ENCODE data around the gene ATG13. TPM values are rescaled to one million over a fixed set of nuclear protein-coding genes. Genes with fewer than 3 reads are reported as not detected.

ATG13 gene
- polyA plus RNA-seq (2012; rRNA removed): 39.4 and 52.8 TPM in 2 replicates
- 28.1 and 34.1 TPM in 2 replicates for polyA plus RNA-seq (2012; cell fraction: cytosol; rRNA removed)
- 65.1 and 87.3 TPM in 2 replicates for polyA plus RNA-seq (2012; cell fraction: nucleus; rRNA removed)

DNA sequence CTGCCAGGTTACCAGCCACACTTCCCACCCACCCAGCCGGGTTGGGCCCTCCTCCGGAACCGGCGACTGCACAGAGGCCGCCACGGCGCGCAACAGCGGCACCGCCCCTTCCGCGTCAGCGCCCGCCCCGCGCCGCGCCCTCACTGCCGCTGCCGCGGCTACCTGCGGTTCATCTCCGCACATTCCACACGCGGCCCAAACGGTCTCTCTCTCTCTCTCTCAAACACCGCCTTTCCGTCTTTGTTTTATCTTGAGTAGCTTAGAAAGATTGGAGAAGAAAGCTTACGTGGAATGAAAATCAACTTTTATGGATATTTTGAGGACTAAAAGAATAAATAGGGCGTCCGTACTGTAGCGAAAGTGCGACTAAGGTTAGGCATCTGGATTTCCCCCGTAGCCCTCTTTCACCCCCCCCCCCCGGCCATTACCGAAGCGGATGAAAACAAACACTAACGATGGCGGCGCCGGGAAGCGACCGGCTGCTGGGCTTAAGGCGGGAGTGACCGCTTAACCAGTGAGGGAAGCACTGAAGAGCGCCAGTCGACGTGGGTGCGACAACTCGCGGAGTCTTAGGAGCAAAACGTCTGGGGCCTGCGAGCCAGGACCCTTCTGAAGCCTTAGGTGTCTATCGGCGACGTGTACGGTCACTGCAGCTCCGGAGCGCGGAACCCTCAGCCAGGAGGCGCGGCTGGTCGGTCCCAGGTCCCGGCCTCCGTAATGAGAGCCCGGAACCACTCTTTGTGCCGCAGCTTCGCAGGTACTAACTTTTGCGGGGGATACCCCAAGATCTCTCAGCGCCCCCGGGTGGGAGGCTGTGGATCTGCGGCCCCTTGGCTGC lies at the start of gene ATG13, which contains the start of gene HARBI1:
ATG13 (plus strand) TSS at position 420 of the 838 bp plus-strand sequence. CDS start 26,739 bp downstream, outside the sequence.
HARBI1 (minus strand) TSS at position 94 of the 838 bp plus-strand sequence. CDS start 990 bp downstream, outside the sequence.
- ChIA-PET CTCF (interaction anchor here (0.6 to 4.0 kb wide), 25 partner anchors 10 to 234 kb away, joined by 3 to 18 read pairs (median 5); partner anchors contain the start of gene AMBRA1), POLR2A (interaction anchor here (1.2 kb wide), 1 partner anchor 23 kb away, joined by 4 read pairs; the partner anchor contains the start of gene AMBRA1)
- Histone ChIP-seq H3K27me3 (ENCODE audit: insufficient read depth) (no peaks in the 10 kb centered on the region), H3K36me3 (replicated peaks in 1 of 2; ENCODE audit: control insufficient read depth in 1 of 2, insufficient read depth in 2 of 2, low read length in 1 of 2) (peaks cover 5 to 12% of the 10 kb centered on the region in 2 experiments), H3K4me2 (peak within 1 kb of the TSS; percentile 84), H3K9me2 (no peaks in the 10 kb centered on the region), H3F3A (replicated peaks; ENCODE audit: insufficient read depth) (no peaks in the 10 kb centered on the region), H3K4me1 (ENCODE audit: control insufficient read depth in 1 of 2, insufficient read depth in 2 of 2, low read depth in 1 of 2, low read length in 1 of 2) (peaks cover 6 to 15% of the 10 kb centered on the region in 2 experiments; a peak in 3 of 4 replicates), H3K27ac (ENCODE audit: low read depth in 2 of 2, low read length in 1 of 2) (peak within 1 kb of the TSS; percentile 93 to 94), H3K79me2 (ENCODE audit: insufficient read depth) (peaks cover 76% of the 10 kb centered on the region), H3K9ac (peak within 1 kb of the TSS; percentile 98), H4K20me1 (ENCODE audit: insufficient read depth) (no peaks in the 10 kb centered on the region), H3K4me3 (ENCODE audit: low read depth in 2 of 2, low read length in 1 of 2) (peak within 1 kb of the TSS; percentile 88 to 100), H3K9me3 (no peaks in the 10 kb centered on the region), H2AFZ (ENCODE audit: low read depth) (peak within 1 kb of the TSS; percentile 92)
- 3% methylated on average over 42 of the region's 72 CpGs for WGBS (ENCODE audit: low lambda C conversion rate)
- TF ChIP-seq GABPA (IDR thresholded peaks at IDR 0.05; ENCODE audit: low read depth) (peak; percentile 71), SMC3 (IDR thresholded peaks at IDR 0.05; ENCODE audit: low read depth, low read length) (peak; percentile 17; the same call in 1 of the 2 replicates), ELF1 (IDR thresholded peaks at IDR 0.05) (peak; percentile 51; the same call in 1 of the 2 replicates), TAF1 (IDR thresholded peaks at IDR 0.05; ENCODE audit: borderline replicate concordance, low read depth, low read length) (no peak), RAD21 (IDR thresholded peaks at IDR 0.05; ENCODE audit: low read length) (peak; percentile 49), NRF1 (IDR thresholded peaks at IDR 0.05; ENCODE audit: low read depth, low read length) (peak; percentile 32; the same call in 1 of the 2 replicates), EP300 (IDR thresholded peaks at IDR 0.05; ENCODE audit: borderline replicate concordance in 1 of 2, low read depth in 1 of 2, low read length in 1 of 2) (peak; percentile 61 to 91; a peak in 3 of 4 replicates), MEF2A (IDR thresholded peaks at IDR 0.05; ENCODE audit: borderline replicate concordance, low read depth) (no peak), CHD2 (IDR thresholded peaks at IDR 0.05; ENCODE audit: low read length, partially characterized antibody) (peak; percentile 35), POLR2AphosphoS5 (IDR thresholded peaks at IDR 0.05; ENCODE audit: low read depth, low read length) (no peak), YY1 (IDR thresholded peaks at IDR 0.05; ENCODE audit: low read depth) (peak; percentile 91), GATA2 (CRISPR knock-in tag; IDR thresholded peaks at IDR 0.05) (no peak), TCF12 (IDR thresholded peaks at IDR 0.05) (no peak)
- TF ChIP-seq, protein P1, sequence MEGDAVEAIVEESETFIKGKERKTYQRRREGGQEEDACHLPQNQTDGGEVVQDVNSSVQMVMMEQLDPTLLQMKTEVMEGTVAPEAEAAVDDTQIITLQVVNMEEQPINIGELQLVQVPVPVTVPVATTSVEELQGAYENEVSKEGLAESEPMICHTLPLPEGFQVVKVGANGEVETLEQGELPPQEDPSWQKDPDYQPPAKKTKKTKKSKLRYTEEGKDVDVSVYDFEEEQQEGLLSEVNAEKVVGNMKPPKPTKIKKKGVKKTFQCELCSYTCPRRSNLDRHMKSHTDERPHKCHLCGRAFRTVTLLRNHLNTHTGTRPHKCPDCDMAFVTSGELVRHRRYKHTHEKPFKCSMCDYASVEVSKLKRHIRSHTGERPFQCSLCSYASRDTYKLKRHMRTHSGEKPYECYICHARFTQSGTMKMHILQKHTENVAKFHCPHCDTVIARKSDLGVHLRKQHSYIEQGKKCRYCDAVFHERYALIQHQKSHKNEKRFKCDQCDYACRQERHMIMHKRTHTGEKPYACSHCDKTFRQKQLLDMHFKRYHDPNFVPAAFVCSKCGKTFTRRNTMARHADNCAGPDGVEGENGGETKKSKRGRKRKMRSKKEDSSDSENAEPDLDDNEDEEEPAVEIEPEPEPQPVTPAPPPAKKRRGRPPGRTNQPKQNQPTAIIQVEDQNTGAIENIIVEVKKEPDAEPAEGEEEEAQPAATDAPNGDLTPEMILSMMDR (IDR thresholded peaks at IDR 0.05): peak; percentile 86
- TF ChIP-seq, protein P2, sequence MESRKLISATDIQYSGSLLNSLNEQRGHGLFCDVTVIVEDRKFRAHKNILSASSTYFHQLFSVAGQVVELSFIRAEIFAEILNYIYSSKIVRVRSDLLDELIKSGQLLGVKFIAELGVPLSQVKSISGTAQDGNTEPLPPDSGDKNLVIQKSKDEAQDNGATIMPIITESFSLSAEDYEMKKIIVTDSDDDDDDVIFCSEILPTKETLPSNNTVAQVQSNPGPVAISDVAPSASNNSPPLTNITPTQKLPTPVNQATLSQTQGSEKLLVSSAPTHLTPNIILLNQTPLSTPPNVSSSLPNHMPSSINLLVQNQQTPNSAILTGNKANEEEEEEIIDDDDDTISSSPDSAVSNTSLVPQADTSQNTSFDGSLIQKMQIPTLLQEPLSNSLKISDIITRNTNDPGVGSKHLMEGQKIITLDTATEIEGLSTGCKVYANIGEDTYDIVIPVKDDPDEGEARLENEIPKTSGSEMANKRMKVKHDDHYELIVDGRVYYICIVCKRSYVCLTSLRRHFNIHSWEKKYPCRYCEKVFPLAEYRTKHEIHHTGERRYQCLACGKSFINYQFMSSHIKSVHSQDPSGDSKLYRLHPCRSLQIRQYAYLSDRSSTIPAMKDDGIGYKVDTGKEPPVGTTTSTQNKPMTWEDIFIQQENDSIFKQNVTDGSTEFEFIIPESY (IDR thresholded peaks at IDR 0.05; ENCODE audit: borderline replicate concordance, low read depth): no peak
- peak; percentile 94 for DNase-seq

Measured in SK-N-SH (cell line).